Cardiac septum (tissue), 1 donor: ENCODE measurements around the gene FJX1. TPM values are rescaled to one million over a fixed set of nuclear protein-coding genes. Genes with fewer than 3 reads are reported as not detected.
"Not testable (repeated sequence)": the region's sequence is repeated elsewhere in the genome, so short reads cannot be mapped to it uniquely, and the experiment has no call there.

Source experiments
- DNase-seq: peaks from one replicate; pipeline ENCODE4 v3.0.0-alpha.2; 2020; ENCODE audit warnings: low spot score
- intact Hi-C: fragments of 100-400 bp; cut with DNase I; formaldehyde crosslinking; loops from one replicate; pipeline ENCODE4 v1.14.0; 2022
- total RNA-seq: library from RNA; stranded (reverse); fragmentation: NEBNext Ultra II Directional; extraction: Animal tissue kit (Norgen Biotek cat#: 25700); gene quantifications from one replicate; pipeline ENCODE4 v1.2.1, GENCODE V29; 2021
- donor health status: DM: no; HTN: no; CAD: no.

FJX1 gene
- total RNA-seq, 1 donor from 2014 or later, result 3.6 TPM

DNA sequence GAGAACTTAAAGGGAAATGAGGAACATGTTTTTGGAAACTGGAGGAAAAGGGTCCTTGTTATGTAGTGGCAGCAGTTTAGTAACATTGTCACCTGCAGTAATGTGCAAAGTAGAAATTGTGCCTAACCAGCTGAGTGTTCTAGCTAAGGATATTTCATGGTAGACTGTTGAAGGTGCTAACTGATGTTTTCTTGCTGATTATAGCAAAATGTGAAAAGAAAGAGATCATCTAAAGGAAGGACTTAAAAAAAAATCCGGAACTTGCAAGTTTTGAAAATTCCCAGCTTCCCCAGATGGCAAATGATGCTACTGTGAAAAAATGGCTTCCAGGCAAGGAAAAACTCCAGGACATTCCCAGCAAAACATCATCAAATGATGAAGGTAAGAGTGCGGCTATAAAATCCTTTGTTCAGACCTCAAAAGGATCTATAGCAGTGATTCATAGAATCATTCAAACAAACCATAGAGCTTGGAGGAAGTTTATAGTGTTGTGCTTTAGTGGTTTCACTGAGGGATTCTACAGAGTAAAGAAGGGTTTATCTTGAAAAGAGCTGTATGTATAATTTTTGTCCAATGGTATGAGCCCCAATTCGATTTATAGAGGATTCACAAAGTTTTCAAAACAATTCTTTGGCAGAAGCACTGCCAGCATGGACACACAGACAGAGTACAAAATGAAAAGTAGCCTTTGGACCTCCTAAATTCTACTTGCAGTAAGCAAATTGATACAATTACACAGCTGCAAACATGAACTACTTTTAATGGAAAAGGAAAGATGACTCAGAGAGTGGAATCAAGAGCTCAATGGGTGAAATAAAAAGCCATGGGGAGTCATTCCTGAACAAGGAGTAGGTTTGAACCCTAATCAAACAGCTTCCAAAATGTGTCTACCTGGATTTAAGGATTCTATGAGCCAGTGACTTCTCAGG, 40.0 kb downstream of the FJX1 start:
- intact Hi-C loops, result no loop called here
- DNase-seq, result no peak

DNA sequence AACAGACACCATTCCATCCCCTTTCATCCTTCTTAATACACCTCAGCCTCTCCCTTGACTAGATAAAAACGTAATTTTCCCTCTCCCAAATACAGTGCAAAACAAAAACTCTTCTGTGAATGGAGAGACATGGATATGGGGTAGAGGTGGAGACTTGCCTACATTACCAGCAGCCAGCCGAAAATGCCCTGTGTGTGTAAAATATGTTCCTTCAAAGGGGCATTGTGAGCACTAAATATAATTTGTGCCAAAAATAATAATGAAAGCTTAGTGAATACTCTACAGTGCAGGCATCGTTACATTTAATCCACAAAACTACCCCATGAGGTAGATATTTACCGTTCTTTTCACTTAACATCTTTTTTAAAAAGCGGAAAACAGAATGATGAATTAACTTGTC, 43.3 kb downstream of the FJX1 start:
- intact Hi-C loops, result loop anchor here (5.0 kb wide), 1 partner anchor 156 kb away; no protein-coding TSS in a partner anchor

DNA sequence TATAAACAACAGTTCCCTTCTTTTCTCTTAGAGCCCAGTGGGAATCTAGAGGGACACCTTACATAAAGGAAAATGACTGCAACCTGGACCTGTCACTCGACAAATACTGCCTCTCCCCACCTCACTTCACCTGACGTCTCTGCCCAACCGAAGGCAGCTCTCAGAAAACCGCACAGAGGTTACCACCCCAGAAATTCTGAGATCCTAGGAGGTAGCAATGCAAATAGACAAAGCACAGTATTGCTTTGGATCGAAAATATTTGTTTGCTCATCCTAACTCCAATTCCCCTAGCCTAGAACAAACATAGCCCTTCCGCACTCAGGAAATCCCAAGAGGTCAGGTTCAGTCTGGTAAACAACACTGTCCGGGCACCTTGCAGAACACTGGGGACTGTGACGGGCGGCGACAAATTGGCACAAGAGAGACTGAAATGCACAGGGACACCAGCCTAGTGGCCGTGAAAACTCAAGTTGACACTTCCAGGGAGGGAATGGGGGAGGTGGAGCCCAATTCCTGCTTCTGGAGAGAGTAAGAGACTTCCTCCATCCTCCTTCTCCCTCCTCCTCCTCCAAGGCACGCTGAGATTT, 43.9 kb downstream of the FJX1 start:
- no peak for DNase-seq
- intact Hi-C loops, result loop anchor here (2.0 to 5.0 kb wide), 2 partner anchors 43 to 155 kb away; partner anchors contain the start of gene FJX1

More for the DNA sequence above, 43.3 kb downstream of the FJX1 start:
- no peak for DNase-seq

DNA sequence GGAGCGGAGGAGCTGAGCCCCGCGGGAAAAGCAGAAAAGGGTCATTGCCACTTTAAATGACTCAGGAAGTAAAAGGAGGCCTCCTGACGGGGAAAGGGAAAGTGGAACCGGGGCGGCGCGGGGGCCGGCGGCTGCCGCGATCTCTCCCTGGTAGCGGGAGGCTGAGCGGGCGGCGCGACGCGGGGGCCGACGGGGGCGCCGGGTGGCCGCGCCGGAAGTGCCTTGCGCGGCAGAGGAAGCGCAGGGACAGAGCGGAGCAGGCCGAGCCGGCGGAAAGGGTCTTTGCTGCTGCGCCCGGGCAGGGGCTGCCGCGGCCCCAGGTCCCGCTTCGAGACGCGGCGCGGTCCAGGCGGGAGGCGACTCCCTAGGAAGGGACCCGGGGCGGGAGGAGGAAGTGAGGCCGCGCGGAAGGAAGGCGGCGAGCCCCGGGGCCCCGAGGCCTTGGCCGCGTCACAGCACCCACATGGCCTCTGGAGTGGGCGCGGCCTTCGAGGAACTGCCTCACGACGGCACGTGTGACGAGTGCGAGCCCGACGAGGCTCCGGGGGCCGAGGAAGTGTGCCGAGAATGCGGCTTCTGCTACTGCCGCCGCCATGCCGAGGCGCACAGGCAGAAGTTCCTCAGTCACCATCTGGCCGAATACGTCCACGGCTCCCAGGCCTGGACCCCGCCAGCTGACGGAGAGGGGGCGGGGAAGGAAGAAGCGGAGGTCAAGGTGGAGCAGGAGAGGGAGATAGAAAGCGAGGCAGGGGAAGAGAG, 44.6 kb downstream of the FJX1 start, which contains the start of gene TRIM44:
TRIM44 (plus strand) TSS at position 127 of the 759 bp plus-strand sequence; CDS start at position 464, 337 bp downstream.
- intact Hi-C loops, result loop anchor here (2.0 to 5.0 kb wide), 2 partner anchors 44 to 154 kb away; partner anchors contain the start of gene FJX1

DNA sequence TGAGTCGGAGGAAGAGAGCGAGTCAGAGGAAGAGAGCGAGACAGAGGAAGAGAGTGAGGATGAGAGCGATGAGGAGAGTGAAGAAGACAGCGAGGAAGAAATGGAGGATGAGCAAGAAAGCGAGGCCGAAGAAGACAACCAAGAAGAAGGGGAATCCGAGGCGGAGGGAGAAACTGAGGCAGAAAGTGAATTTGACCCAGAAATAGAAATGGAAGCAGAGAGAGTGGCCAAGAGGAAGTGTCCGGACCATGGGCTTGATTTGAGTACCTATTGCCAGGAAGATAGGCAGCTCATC, 45.1 kb downstream of the FJX1 start:
- intact Hi-C loops, result loop anchor here (2.0 to 5.0 kb wide), 2 partner anchors 45 to 154 kb away; partner anchors contain the start of gene FJX1
- no peak for DNase-seq

More for the DNA sequence above, 44.6 kb downstream of the FJX1 start, which contains the start of gene TRIM44:
- peak; percentile 91 for DNase-seq

DNA sequence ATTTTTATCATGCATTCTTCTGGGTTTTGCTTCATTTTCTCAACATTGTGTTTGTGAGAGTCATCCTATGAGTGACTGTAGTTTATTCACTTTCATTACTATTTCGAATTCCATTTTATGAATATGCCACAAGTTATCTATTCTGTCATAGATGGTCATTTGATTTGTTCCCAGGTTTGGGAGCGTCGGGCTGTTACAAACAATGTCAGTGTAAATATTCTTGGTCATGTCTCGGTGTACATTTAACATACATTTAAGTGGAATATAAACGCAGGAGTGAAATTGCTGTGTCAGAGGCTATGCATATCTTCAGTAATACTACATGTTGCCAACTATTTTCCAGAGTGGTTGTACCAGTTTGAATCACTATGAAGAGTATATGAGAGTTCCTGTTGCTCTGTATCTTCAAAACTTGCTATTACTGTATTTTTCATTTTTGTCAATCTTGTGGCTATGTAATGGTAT, 46.7 kb downstream of the FJX1 start:
- DNase-seq, result no peak
- intact Hi-C loops, result loop anchor here (5.0 kb wide), 1 partner anchor 152 kb away; no protein-coding TSS in a partner anchor

DNA sequence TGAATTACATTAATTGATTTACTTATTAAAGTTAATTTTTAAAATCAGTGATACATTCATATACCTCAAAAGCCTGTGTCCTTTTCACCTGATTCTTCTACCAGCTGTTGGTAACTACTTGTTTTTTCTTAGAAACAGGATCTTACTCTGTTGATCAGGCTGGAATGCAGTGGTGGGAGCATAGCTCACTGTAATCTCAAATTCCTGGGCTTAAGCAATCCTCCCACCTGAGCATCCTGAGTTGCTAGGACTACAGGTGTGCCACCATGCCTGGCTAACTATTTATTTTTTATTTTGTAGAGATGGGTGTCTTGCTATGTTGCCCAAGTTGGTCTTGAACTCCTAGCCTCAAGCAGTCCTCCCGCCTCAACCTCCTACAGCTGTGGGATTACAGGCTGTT, 49.0 kb downstream of the FJX1 start:
- DNase-seq, result no peak
- intact Hi-C loops, result no loop called here

DNA sequence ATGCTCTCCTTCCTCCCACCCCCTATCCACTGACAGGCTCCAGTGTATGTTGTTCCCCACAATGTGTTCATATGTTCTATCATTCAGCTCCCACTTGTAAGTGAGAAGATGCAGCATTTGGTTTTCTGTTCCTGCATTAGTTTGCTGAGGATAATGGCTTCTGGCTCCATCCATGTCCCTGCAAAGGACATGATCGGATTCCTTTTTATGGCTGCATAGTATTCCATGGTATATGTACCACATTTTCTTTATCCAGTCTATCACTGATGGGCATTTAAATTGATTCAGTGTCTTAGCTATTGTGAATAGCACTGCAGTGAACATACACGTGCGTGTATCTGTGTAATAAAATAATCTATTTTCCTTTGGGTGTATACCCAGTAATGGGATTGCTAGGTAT, 50.1 kb downstream of the FJX1 start:
- intact Hi-C loops, DNase-seq: not testable (repeated sequence)

Other genes with a start within 250 kb of the FJX1 start
- gene SLC1A2, start 198.9 kb upstream of the FJX1 start, total RNA-seq, result 8.8 TPM
- gene PAMR1, start 92.8 kb upstream of the FJX1 start, total RNA-seq, result 4.5 TPM
- gene TRIM44, start 44.3 kb downstream of the FJX1 start, total RNA-seq, result 57.8 TPM